Hepatocyte (in vitro differentiated cells): ENCODE results near the gene CLDN3. TPM values are rescaled to one million over a fixed set of nuclear protein-coding genes. Genes with fewer than 3 reads are reported as not detected.

Experiments used
- DNase-seq: peaks from one replicate; pipeline ENCODE4 v3.0.0-alpha.2; 2016; ENCODE audit warnings: low spot score
- H2AFZ ChIP-seq: fragments of 200-600 bp; sonication (generic); 2 replicates; pipeline ENCODE4 v1.6.0; 2016; ENCODE audit warnings: antibody characterized with exemption, mild to moderate bottlenecking
- H3K27ac ChIP-seq: fragments of 200-600 bp; sonication (generic); 2 replicates; pipeline ENCODE4 v1.5.1; 2016; ENCODE audit warnings: mild to moderate bottlenecking
- H3K27me3 ChIP-seq: fragments of 200-600 bp; sonication (generic); 2 replicates; pipeline ENCODE4 v1.6.1; 2016
- H3K36me3 ChIP-seq: fragments of 200-600 bp; sonication (generic); replicated peaks from 2 replicates; pipeline ENCODE4 v1.5.1; 2016; ENCODE audit warnings: low read depth; ENCODE audit not compliant: insufficient read depth
- H3K4me1 ChIP-seq: fragments of 200-600 bp; sonication (generic); 2 replicates; pipeline ENCODE4 v1.5.1; 2016; ENCODE audit warnings: mild to moderate bottlenecking, moderate library complexity; ENCODE audit not compliant: insufficient read depth
- H3K4me2 ChIP-seq: fragments of 200-600 bp; sonication (generic); 2 replicates; pipeline ENCODE4 v1.6.0; 2016
- H3K4me3 ChIP-seq: fragments of 200-600 bp; sonication (generic); 2 replicates; pipeline ENCODE4 v1.5.1; 2016; ENCODE audit warnings: mild to moderate bottlenecking
- H3K79me2 ChIP-seq: fragments of 200-600 bp; sonication (generic); 2 replicates; pipeline ENCODE4 v1.6.0; 2017; ENCODE audit warnings: mild to moderate bottlenecking
- H3K9me2 ChIP-seq: fragments of 200-600 bp; sonication (generic); replicated peaks from 2 replicates; pipeline ENCODE4 v1.6.0; 2017; ENCODE audit warnings: mild to moderate bottlenecking; ENCODE audit not compliant: insufficient read depth
- H3K9me3 ChIP-seq: fragments of 200-600 bp; sonication (generic); 2 replicates; pipeline ENCODE4 v1.5.1; 2016; ENCODE audit warnings: low read depth, mild to moderate bottlenecking
- H4K20me1 ChIP-seq: fragments of 200-600 bp; sonication (generic); 2 replicates; pipeline ENCODE4 v1.6.0; 2016; ENCODE audit warnings: mild to moderate bottlenecking; ENCODE audit not compliant: insufficient read depth, poor library complexity, severe bottlenecking
- EZH2 ChIP-seq: fragments of 200-600 bp; sonication (generic); IDR thresholded peaks from 2 replicates; pipeline ENCODE4 v1.6.1; 2016; ENCODE audit warnings: antibody characterized with exemption, mild to moderate bottlenecking, borderline replicate concordance
- EZH2phosphoT487 ChIP-seq: fragments of 200-600 bp; sonication (generic); IDR thresholded peaks from one replicate; pipeline ENCODE4 v1.6.1; 2018; ENCODE audit warnings: antibody characterized with exemption, mild to moderate bottlenecking, low read depth, moderate library complexity; ENCODE audit not compliant: unreplicated experiment, severe bottlenecking
- whole genome bisulfite sequencing: methylation state at CpG from one replicate; pipeline ENCODE4 v1.1.6; 2016; ENCODE audit warnings: low lambda C conversion rate; ENCODE audit errors: missing lambda C conversion rate; 5-methylcytosine and 5-hydroxymethylcytosine counted together
- polyA plus RNA-seq: library from polyadenylated mRNA; unstranded; fragments of >200 nt; fragmentation: Nextera tagmentation; extraction: Ambion mirVana; gene quantifications from 2 replicates; pipeline ENCODE4 v1.2.1, GENCODE V29; 2016
- total RNA-seq: library from RNA; depleted of rRNA; stranded (reverse); fragments of >200 nt; gene quantifications from 2 replicates; pipeline ENCODE4 v1.2.3, GENCODE V29; 2014
- TF ChIP-seq, protein P1 (sequence below): fragments of 200-600 bp; sonication (generic); IDR thresholded peaks from 2 replicates; pipeline ENCODE4 v1.5.1; 2016; ENCODE audit warnings: antibody characterized with exemption, mild to moderate bottlenecking; ENCODE audit not compliant: poor library complexity

Gene CLDN3
- total and polyA plus RNA-seq, 2 experiments from 2014 or later = 53.7 to 142 TPM

DNA sequence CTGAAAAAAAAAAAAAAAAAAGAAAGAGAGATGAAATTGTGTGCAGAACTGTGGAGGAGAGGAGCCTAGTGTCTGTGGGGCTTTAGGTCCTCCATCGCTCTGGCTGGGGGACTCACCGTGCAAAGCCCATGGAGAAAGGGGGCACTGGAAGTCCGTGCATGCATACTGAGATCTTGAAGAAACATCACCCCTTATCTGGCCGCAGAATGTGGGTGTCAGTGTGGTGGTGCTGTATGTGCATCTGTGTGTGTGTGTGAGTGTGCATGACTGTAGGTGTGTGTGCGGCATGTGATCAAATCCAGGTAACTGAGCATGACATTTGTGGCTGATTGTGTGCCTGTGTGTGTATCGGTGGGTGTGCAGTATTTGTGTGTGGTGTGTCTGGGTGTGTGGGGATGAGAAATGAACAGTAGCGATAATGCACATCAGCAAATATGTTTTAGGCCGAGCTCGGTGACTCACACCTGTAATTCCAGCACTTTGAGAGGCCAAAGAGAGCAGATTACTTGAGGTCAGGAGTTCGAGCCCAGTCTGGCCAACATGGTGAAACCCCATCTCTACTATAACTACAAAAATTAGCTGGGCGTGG lies 8.8 kb upstream of the CLDN3 start:
- H3K36me3 ChIP-seq = no peaks in the 10 kb centered on the region
- no peaks in the 10 kb centered on the region for H3K9me3 ChIP-seq
- 89% methylated on average over 11 of the region's 11 CpGs for WGBS
- no peak overlapping the region for H3K27ac ChIP-seq
- DNase-seq = no peak
- no peak overlapping the region for H3K4me2 ChIP-seq
- no peak for TF ChIP-seq EZH2
- no peak for TF ChIP-seq EZH2phosphoT487
- TF ChIP-seq, protein P1, sequence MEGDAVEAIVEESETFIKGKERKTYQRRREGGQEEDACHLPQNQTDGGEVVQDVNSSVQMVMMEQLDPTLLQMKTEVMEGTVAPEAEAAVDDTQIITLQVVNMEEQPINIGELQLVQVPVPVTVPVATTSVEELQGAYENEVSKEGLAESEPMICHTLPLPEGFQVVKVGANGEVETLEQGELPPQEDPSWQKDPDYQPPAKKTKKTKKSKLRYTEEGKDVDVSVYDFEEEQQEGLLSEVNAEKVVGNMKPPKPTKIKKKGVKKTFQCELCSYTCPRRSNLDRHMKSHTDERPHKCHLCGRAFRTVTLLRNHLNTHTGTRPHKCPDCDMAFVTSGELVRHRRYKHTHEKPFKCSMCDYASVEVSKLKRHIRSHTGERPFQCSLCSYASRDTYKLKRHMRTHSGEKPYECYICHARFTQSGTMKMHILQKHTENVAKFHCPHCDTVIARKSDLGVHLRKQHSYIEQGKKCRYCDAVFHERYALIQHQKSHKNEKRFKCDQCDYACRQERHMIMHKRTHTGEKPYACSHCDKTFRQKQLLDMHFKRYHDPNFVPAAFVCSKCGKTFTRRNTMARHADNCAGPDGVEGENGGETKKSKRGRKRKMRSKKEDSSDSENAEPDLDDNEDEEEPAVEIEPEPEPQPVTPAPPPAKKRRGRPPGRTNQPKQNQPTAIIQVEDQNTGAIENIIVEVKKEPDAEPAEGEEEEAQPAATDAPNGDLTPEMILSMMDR = no peak
- H2AFZ ChIP-seq = no peak overlapping the region
- no peaks in the 10 kb centered on the region for H3K79me2 ChIP-seq
- no peaks in the 10 kb centered on the region for H3K9me2 ChIP-seq
- H3K4me3 ChIP-seq = no peak overlapping the region
- peaks cover 2% of the 10 kb centered on the region for H3K4me1 ChIP-seq
- H3K27me3 ChIP-seq = no peaks in the 10 kb centered on the region
- H4K20me1 ChIP-seq = no peaks in the 10 kb centered on the region

DNA sequence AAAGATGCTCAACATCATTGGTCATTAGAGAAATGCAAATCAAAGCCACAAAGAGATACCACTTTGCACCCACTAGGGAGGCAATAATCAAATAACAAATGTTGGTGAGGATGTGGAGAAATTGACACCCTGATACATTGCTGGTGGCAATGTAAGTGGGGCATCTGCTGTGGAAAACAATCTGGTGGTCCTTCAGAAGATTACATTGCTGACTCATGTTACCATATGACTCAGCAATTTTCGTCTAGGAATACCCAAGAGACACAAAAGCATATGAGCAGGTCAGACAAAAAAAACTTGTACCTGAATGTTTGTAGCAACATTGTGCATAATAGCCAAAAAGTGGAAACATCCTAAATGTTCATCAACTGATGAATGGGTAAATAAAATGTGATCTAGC lies 4.9 kb upstream of the CLDN3 start:
- H3K27ac ChIP-seq = no peak overlapping the region
- no peak for TF ChIP-seq EZH2phosphoT487
- TF ChIP-seq EZH2 = no peak
- TF ChIP-seq, protein P1 = no peak
- H3K9me3 ChIP-seq = no peaks in the 10 kb centered on the region
- no peak overlapping the region for H2AFZ ChIP-seq
- DNase-seq = no peak
- no peaks in the 10 kb centered on the region for H3K79me2 ChIP-seq
- H3K4me2 ChIP-seq = no peak overlapping the region
- WGBS = 43% methylated on average over 1 of the region's 1 CpG
- H3K36me3 ChIP-seq = no peaks in the 10 kb centered on the region
- H3K9me2 ChIP-seq = no peaks in the 10 kb centered on the region
- peaks cover 4% of the 10 kb centered on the region for H3K4me1 ChIP-seq
- H3K4me3 ChIP-seq = no peak overlapping the region
- H3K27me3 ChIP-seq = no peaks in the 10 kb centered on the region
- no peaks in the 10 kb centered on the region for H4K20me1 ChIP-seq

DNA sequence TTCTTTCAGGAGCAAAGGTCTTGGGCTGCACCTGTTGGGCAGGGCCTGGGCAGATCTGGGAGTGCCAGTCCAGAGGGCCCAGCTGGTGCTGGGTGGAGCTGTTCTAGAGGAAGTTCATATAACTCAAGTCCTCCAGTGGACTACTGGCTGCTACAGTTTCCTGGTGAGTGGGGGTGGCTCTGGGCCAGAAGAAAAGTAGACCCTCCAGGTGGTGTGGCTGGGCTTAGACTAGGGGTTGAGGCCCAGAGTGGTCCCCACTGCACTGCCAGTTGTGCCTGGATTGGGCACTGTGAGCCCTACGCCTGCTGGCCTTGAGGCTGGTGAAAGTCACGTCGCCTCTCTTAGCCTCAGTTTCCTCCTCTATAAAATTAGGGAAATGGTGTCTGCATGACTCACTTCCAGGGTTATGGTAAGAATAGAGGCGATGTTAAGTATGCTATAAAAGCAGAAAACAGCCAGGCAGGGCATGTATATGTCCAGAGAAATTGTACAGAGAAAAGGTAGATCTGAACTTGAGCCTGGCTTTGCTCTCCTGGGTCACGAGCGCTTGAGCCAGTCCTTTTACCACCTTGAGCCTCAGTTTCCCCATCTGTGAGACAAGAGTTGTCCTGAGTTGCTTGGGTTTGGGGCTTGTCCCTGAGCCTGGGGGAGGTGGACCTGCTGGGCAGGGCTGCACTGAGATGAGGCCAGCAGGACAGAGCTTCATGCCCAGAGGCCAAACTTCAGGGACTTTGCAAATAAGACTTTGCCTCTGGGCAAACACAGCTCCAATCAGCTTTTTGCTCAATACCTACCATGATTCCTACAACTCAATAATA lies 3.8 kb upstream of the CLDN3 start:
- Histone ChIP-seq H4K20me1 (no peaks in the 10 kb centered on the region), H3K9me2 (no peaks in the 10 kb centered on the region), H3K27ac (peak overlapping the region; percentile 34), H3K4me2 (no peak overlapping the region), H3K27me3 (no peaks in the 10 kb centered on the region), H2AFZ (no peak overlapping the region), H3K9me3 (no peaks in the 10 kb centered on the region), H3K4me1 (peaks cover 4% of the 10 kb centered on the region), H3K36me3 (no peaks in the 10 kb centered on the region), H3K79me2 (peaks cover 7% of the 10 kb centered on the region), H3K4me3 (no peak overlapping the region)
- no peak for DNase-seq
- TF ChIP-seq EZH2 (no peak), EZH2phosphoT487 (no peak)
- TF ChIP-seq, protein P1 = no peak
- 80% methylated on average over 6 of the region's 6 CpGs for WGBS
